Spleen (tissue), 7 donors: ENCODE measurements around the gene SDCBP2.

Source experiments
- CTCF ChIP-seq, 11 experiments: fragments of 200-600 bp in 7 of 11; fragments of 450-650 bp in 4 of 11; sonication (generic) in 4 of 11; IDR thresholded peaks in 8 of 11; conservative IDR thresholded peaks in 3 of 11; 1 replicate in 7 of 11; 2 replicates in 4 of 11; pipeline versions ENCODE4 v1.4.0 to v1.8.0; 2016 to 2021; ENCODE audit warnings: antibody characterized with exemption in 11 of 11, inconsistent platforms in 4 of 11, mild to moderate bottlenecking in 1 of 11
- POLR2A ChIP-seq, 3 donors: fragments of 450-650 bp; IDR thresholded peaks; one replicate each; pipeline ENCODE4 v1.5.1; 2017; ENCODE audit warnings: antibody characterized with exemption in 3 of 3, mild to moderate bottlenecking in 1 of 3
- POLR2AphosphoS5 ChIP-seq, 3 donors: sonication (generic); formaldehyde crosslinking; IDR thresholded peaks; one replicate each; pipeline ENCODE4 v1.5.1; 2017; ENCODE audit warnings: antibody characterized with exemption in 3 of 3
- donor health status: DM: no; HTN: no; CAD: no; lungs with moderate emphysema.
- donor health status: DM: no; HTN: no; CAD: no.
- donor health status: DM: no; HTN: no; CAD: no.

- TF ChIP-seq CTCF (IDR thresholded peaks at IDR 0.05 in 8 of 11, conservative IDR thresholded peaks at IDR 0.05 in 3 of 11) (no peak), POLR2A (IDR thresholded peaks at IDR 0.05) (no peak), POLR2AphosphoS5 (IDR thresholded peaks at IDR 0.05) (no peak)
These were observed 41.6 kb downstream of the SDCBP2 start for GRCh38 chr20:1287306-1287705.
